Measurements from ENCODE around the gene ZFPM1.

Gene ZFPM1

GRCh38 chr16:88417684-88418476 is 35.2 kb upstream of the ZFPM1 start:
- H3K27ac ChIP-seq (ENCODE audit: low read depth in 2 of 2, low read length in 2 of 2) = no peak overlapping the region
- H3K36me3 ChIP-seq (ENCODE audit: control insufficient read depth in 2 of 2, insufficient read depth in 2 of 2, low read length in 2 of 2) = no peaks in the 10 kb centered on the region
- H3K27me3 ChIP-seq (ENCODE audit: control insufficient read depth in 2 of 2, insufficient read depth in 2 of 2, low read length in 2 of 2) = no peaks in the 10 kb centered on the region
- no peak overlapping the region for H3K4me3 ChIP-seq (ENCODE audit: low read length in 2 of 2)
- no peaks in the 10 kb centered on the region for H3K9me3 ChIP-seq (ENCODE audit: control insufficient read depth in 2 of 2, low read length in 2 of 2)
- H3K9ac ChIP-seq (ENCODE audit: low read depth in 1 of 2, low read length in 2 of 2) = no peak overlapping the region
- H3K4me1 ChIP-seq (ENCODE audit: control insufficient read depth in 2 of 2, insufficient read depth in 2 of 2, low read length in 2 of 2) = no peaks in the 10 kb centered on the region

GRCh38 chr16:88418869-88419268 is 34.2 kb upstream of the ZFPM1 start:
- Histone ChIP-seq H3K27me3 (ENCODE audit: control insufficient read depth in 2 of 2, insufficient read depth in 2 of 2, low read length in 2 of 2) (no peaks in the 10 kb centered on the region), H3K36me3 (ENCODE audit: control insufficient read depth in 2 of 2, insufficient read depth in 2 of 2, low read length in 2 of 2) (no peaks in the 10 kb centered on the region), H3K9ac (ENCODE audit: low read depth in 1 of 2, low read length in 2 of 2) (no peak overlapping the region), H3K27ac (ENCODE audit: low read depth in 2 of 2, low read length in 2 of 2) (no peak overlapping the region), H3K9me3 (ENCODE audit: control insufficient read depth in 2 of 2, low read length in 2 of 2) (no peaks in the 10 kb centered on the region), H3K4me3 (ENCODE audit: low read length in 2 of 2) (no peak overlapping the region), H3K4me1 (ENCODE audit: control insufficient read depth in 2 of 2, insufficient read depth in 2 of 2, low read length in 2 of 2) (no peaks in the 10 kb centered on the region)

DNA sequence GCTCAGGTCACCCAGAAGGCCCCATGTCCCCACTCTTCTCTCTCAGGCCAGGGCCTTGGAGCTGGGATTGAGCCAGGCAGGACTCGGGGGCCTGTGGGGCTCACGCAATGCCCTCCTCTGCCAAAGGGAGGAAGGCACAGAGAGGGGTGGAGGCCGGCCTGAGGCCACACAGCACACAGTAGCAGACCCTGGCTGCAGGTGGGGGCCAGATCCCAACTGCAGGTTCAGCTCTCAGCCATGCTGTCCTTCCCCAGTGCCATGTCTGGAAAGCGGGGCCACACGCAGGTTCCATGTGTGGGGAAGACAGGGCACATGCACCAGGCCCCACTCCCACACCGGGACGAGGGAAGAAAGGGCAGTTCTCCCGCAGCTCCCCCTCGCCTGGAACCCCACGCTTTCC is 33.3 kb upstream of the ZFPM1 start:
- no peaks in the 10 kb centered on the region for H3K27me3 ChIP-seq (ENCODE audit: control insufficient read depth in 2 of 2, insufficient read depth in 2 of 2, low read length in 2 of 2)
- no peaks in the 10 kb centered on the region for H3K4me1 ChIP-seq (ENCODE audit: control insufficient read depth in 2 of 2, insufficient read depth in 2 of 2, low read length in 2 of 2)
- no peak overlapping the region for H3K27ac ChIP-seq (ENCODE audit: low read depth in 2 of 2, low read length in 2 of 2)
- no peaks in the 10 kb centered on the region for H3K9me3 ChIP-seq (ENCODE audit: control insufficient read depth in 2 of 2, low read length in 2 of 2)
- H3K36me3 ChIP-seq (ENCODE audit: control insufficient read depth in 2 of 2, insufficient read depth in 2 of 2, low read length in 2 of 2) = no peaks in the 10 kb centered on the region
- no peak overlapping the region for H3K4me3 ChIP-seq (ENCODE audit: low read length in 2 of 2)
- no peak overlapping the region for H3K9ac ChIP-seq (ENCODE audit: low read depth in 1 of 2, low read length in 2 of 2)

DNA sequence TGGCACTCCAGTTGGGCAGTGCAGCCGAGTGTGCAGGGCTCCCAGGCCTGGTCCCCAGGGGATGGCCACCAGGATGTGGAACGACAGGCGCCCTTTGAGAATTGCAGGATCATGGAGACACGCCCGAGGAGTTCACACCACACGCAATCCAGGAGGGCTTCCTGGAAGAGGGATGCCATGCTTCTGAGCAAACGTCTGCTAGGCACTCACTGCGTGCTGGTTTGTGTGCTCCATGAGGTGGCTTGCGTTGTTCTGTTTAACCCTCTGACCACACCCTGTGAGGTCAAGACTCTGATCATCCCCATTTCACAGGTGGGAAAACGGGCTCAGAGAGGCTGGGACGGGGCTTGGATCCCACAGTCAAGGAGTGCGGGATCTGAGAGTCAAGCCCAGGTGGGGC is 32.6 kb upstream of the ZFPM1 start:
- no peaks in the 10 kb centered on the region for H3K9me3 ChIP-seq (ENCODE audit: control insufficient read depth in 2 of 2, low read length in 2 of 2)

GRCh38 chr16:88421301-88421700 is 31.8 kb upstream of the ZFPM1 start:
- no peak overlapping the region for H3K4me3 ChIP-seq (ENCODE audit: low read length in 2 of 2)
- H3K9ac ChIP-seq (ENCODE audit: low read depth in 1 of 2, low read length in 2 of 2) = no peak overlapping the region
- no peaks in the 10 kb centered on the region for H3K36me3 ChIP-seq (ENCODE audit: control insufficient read depth in 2 of 2, insufficient read depth in 2 of 2, low read length in 2 of 2)
- no peaks in the 10 kb centered on the region for H3K4me1 ChIP-seq (ENCODE audit: control insufficient read depth in 2 of 2, insufficient read depth in 2 of 2, low read length in 2 of 2)
- H3K27ac ChIP-seq (ENCODE audit: low read depth in 2 of 2, low read length in 2 of 2) = no peak overlapping the region
- no peaks in the 10 kb centered on the region for H3K9me3 ChIP-seq (ENCODE audit: control insufficient read depth in 2 of 2, low read length in 2 of 2)
- no peaks in the 10 kb centered on the region for H3K27me3 ChIP-seq (ENCODE audit: control insufficient read depth in 2 of 2, insufficient read depth in 2 of 2, low read length in 2 of 2)

More for the DNA sequence above, 32.6 kb upstream of the ZFPM1 start:
- Histone ChIP-seq H3K9ac (ENCODE audit: low read depth in 1 of 2, low read length in 2 of 2) (no peak overlapping the region), H3K27ac (ENCODE audit: low read depth in 2 of 2, low read length in 2 of 2) (no peak overlapping the region), H3K27me3 (ENCODE audit: control insufficient read depth in 2 of 2, insufficient read depth in 2 of 2, low read length in 2 of 2) (no peaks in the 10 kb centered on the region), H3K36me3 (ENCODE audit: control insufficient read depth in 2 of 2, insufficient read depth in 2 of 2, low read length in 2 of 2) (no peaks in the 10 kb centered on the region), H3K4me1 (ENCODE audit: control insufficient read depth in 2 of 2, insufficient read depth in 2 of 2, low read length in 2 of 2) (no peaks in the 10 kb centered on the region), H3K4me3 (ENCODE audit: low read length in 2 of 2) (no peak overlapping the region)

DNA sequence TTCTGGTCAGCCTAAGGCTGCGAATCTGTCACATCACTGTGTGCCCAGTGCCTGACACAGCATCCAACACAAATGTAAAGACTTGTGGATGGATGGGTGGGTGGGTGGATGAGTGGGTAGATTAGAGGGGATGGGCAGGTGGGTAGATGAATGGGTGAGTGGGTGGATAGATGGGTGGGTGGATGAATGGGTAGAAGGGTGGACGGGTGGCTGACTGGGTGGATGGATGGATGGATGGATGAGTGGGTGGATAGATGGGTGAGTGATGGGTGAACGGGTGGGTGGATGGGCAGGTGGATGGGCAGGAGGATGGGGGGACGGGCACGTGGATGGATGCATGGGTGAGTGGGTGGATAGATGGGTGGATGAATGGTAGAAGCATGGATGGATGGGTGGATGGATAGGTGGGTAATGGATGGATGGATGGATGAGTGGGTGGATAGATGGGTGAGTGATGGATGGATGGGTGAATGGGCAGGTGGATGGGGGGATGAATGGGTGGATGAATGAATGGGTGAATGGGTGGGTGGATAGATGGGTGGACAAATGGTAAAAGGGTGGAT is 31.1 kb upstream of the ZFPM1 start:
- Histone ChIP-seq H3K4me3 (ENCODE audit: low read length in 2 of 2) (no peak overlapping the region), H3K9ac (ENCODE audit: low read depth in 1 of 2, low read length in 2 of 2) (no peak overlapping the region), H3K4me1 (ENCODE audit: control insufficient read depth in 2 of 2, insufficient read depth in 2 of 2, low read length in 2 of 2) (no peaks in the 10 kb centered on the region), H3K27ac (ENCODE audit: low read depth in 2 of 2, low read length in 2 of 2) (no peak overlapping the region), H3K27me3 (ENCODE audit: control insufficient read depth in 2 of 2, insufficient read depth in 2 of 2, low read length in 2 of 2) (no peaks in the 10 kb centered on the region), H3K36me3 (ENCODE audit: control insufficient read depth in 2 of 2, insufficient read depth in 2 of 2, low read length in 2 of 2) (no peaks in the 10 kb centered on the region), H3K9me3 (ENCODE audit: control insufficient read depth in 2 of 2, low read length in 2 of 2) (no peaks in the 10 kb centered on the region)

DNA sequence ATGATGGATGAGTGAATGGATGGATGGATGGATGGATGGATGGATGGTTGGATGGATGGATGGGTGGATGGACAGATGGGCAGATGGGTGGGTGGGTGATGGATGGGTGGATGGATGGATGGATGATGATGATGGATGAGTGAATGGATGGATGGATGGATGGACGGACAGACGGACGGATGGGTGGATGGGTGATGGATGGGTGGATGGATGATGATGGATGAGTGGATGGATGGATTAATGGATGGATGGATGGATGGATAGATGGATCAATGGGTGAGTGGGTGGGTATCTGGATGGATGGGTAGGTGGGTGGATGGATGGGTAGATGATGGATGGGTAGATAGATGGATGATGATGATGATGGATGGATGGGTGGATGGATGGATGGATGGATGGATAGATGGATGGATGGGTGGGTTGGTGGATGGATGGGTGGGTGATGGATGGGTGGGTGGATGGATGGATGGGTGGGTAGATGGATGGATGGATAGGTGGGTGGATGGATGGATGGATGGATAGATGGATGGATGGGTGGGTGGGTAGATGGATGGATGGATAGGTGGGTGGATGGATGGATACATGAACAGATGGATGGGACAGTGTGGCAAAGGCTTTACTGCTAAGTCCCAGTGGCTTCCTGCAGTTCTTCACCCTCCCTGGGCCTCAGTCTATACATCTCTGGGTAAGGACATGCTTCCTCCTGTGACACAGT is 30.2 kb upstream of the ZFPM1 start:
- Histone ChIP-seq H3K4me3 (ENCODE audit: low read length in 2 of 2) (no peak overlapping the region), H3K4me1 (ENCODE audit: control insufficient read depth in 2 of 2, insufficient read depth in 2 of 2, low read length in 2 of 2) (no peaks in the 10 kb centered on the region), H3K36me3 (ENCODE audit: control insufficient read depth in 2 of 2, insufficient read depth in 2 of 2, low read length in 2 of 2) (no peaks in the 10 kb centered on the region), H3K27me3 (ENCODE audit: control insufficient read depth in 2 of 2, insufficient read depth in 2 of 2, low read length in 2 of 2) (no peaks in the 10 kb centered on the region), H3K9me3 (ENCODE audit: control insufficient read depth in 2 of 2, low read length in 2 of 2) (no peaks in the 10 kb centered on the region), H3K27ac (ENCODE audit: low read depth in 2 of 2, low read length in 2 of 2) (no peak overlapping the region), H3K9ac (ENCODE audit: low read depth in 1 of 2, low read length in 2 of 2) (no peak overlapping the region)

DNA sequence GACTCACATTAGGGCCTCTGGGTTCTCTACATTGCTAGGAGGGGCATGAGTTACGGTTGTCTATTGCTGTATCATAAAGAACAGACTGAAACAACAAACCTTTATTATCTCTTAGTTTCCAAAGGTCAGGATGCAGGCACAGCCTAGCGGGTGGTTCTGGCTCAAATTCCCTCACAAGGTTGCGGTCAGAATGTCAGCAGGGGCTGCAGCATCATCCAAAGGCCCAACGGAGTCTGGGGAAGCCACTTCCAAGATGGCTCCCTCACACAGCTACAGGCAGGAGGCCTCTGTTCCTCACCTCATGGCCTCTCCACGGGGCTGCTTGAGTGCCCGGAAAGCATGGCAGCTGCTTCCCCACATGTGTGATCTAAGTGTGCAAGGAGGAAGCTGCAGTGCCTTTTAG is 29.6 kb upstream of the ZFPM1 start:
- H3K4me3 ChIP-seq (ENCODE audit: low read length in 2 of 2) = no peak overlapping the region
- H3K27me3 ChIP-seq (ENCODE audit: control insufficient read depth in 2 of 2, insufficient read depth in 2 of 2, low read length in 2 of 2) = no peaks in the 10 kb centered on the region
- H3K9ac ChIP-seq (ENCODE audit: low read depth in 1 of 2, low read length in 2 of 2) = no peak overlapping the region
- H3K9me3 ChIP-seq (ENCODE audit: control insufficient read depth in 2 of 2, low read length in 2 of 2) = no peaks in the 10 kb centered on the region
- H3K4me1 ChIP-seq (ENCODE audit: control insufficient read depth in 2 of 2, insufficient read depth in 2 of 2, low read length in 2 of 2) = no peaks in the 10 kb centered on the region
- no peaks in the 10 kb centered on the region for H3K36me3 ChIP-seq (ENCODE audit: control insufficient read depth in 2 of 2, insufficient read depth in 2 of 2, low read length in 2 of 2)
- no peak overlapping the region for H3K27ac ChIP-seq (ENCODE audit: low read depth in 2 of 2, low read length in 2 of 2)

GRCh38 chr16:88424587-88425235 is 28.4 kb upstream of the ZFPM1 start:
- no peak overlapping the region for H3K27ac ChIP-seq (ENCODE audit: low read depth in 2 of 2, low read length in 2 of 2)
- H3K4me1 ChIP-seq (ENCODE audit: control insufficient read depth in 2 of 2, insufficient read depth in 2 of 2, low read length in 2 of 2) = no peaks in the 10 kb centered on the region
- H3K9ac ChIP-seq (ENCODE audit: low read depth in 1 of 2, low read length in 2 of 2) = no peak overlapping the region
- no peaks in the 10 kb centered on the region for H3K27me3 ChIP-seq (ENCODE audit: control insufficient read depth in 2 of 2, insufficient read depth in 2 of 2, low read length in 2 of 2)
- no peak overlapping the region for H3K4me3 ChIP-seq (ENCODE audit: low read length in 2 of 2)
- H3K9me3 ChIP-seq (ENCODE audit: control insufficient read depth in 2 of 2, low read length in 2 of 2) = no peaks in the 10 kb centered on the region
- no peaks in the 10 kb centered on the region for H3K36me3 ChIP-seq (ENCODE audit: control insufficient read depth in 2 of 2, insufficient read depth in 2 of 2, low read length in 2 of 2)

DNA sequence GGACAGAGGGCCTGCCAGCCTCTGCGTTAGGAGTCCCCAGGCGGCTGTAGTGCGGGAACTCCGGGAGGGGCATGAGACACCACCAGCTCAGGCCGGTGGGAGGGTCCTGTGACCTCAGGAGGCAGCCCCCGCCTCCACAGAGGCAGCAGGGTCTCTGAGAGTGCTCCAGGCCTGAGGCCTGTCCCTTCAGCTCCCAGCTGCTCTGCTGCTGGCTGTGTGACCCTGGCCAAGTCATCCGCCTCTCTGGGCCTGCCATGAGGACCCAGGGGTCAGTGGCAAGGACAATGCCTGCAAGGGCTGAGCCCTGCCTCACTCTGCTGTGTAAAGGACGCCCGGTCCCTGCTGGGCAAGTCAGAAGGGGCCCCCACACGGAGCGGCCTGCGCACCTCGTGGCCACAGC is 27.1 kb upstream of the ZFPM1 start:
- Histone ChIP-seq H3K4me3 (ENCODE audit: low read length in 2 of 2) (no peak overlapping the region), H3K4me1 (ENCODE audit: control insufficient read depth in 2 of 2, insufficient read depth in 2 of 2, low read length in 2 of 2) (peaks cover 0 to 3% of the 10 kb centered on the region in 2 donors), H3K9ac (ENCODE audit: low read depth in 1 of 2, low read length in 2 of 2) (no peak overlapping the region), H3K36me3 (ENCODE audit: control insufficient read depth in 2 of 2, insufficient read depth in 2 of 2, low read length in 2 of 2) (no peaks in the 10 kb centered on the region), H3K27ac (ENCODE audit: low read depth in 2 of 2, low read length in 2 of 2) (no peak overlapping the region), H3K27me3 (ENCODE audit: control insufficient read depth in 2 of 2, insufficient read depth in 2 of 2, low read length in 2 of 2) (no peaks in the 10 kb centered on the region), H3K9me3 (ENCODE audit: control insufficient read depth in 2 of 2, low read length in 2 of 2) (no peaks in the 10 kb centered on the region)

Measured in mucosa of rectum (tissue), 2 donors.